Testis (tissue), 3 donors: ENCODE data around the gene COL9A1. TPM values are rescaled to one million over a fixed set of nuclear protein-coding genes. Genes with fewer than 3 reads are reported as not detected.

Experiments used
- DNase-seq: peaks from one replicate; pipeline ENCODE4 v3.0.0-alpha.2; 2019
- H3K27ac ChIP-seq, 2 donors: fragments of 200-600 bp; sonication (generic); one replicate each; pipeline ENCODE4 v1.5.1; 2019
- H3K27me3 ChIP-seq: fragments of 200-600 bp; sonication (generic); one replicate; pipeline ENCODE4 v1.5.1; 2019
- H3K36me3 ChIP-seq: fragments of 200-600 bp; sonication (generic); one replicate; pipeline ENCODE4 v1.5.1; 2017; ENCODE audit warnings: low read depth; ENCODE audit errors: missing control alignments
- H3K4me1 ChIP-seq: fragments of 200-600 bp; sonication (generic); one replicate; pipeline ENCODE4 v1.5.1; 2019
- H3K4me3 ChIP-seq, 2 donors: fragments of 200-600 bp; sonication (generic); one replicate each; pipeline ENCODE4 v1.5.1; 2017 to 2019
- H3K9me3 ChIP-seq: fragments of 200-600 bp; sonication (generic); one replicate; pipeline ENCODE4 v1.5.1; 2017
- POLR2A ChIP-seq: fragments of 450-650 bp; IDR thresholded peaks from one replicate; pipeline ENCODE4 v1.6.1; 2017; ENCODE audit warnings: antibody characterized with exemption, mild to moderate bottlenecking, moderate library complexity
- WGBS, 2 donors: methylation state at CpG; one replicate each; pipeline ENCODE4 v1.1.5; 2018; 5-methylcytosine and 5-hydroxymethylcytosine counted together
- intact Hi-C: fragments of 100-400 bp; cut with DNase I; formaldehyde crosslinking; loops from one replicate; pipeline ENCODE4 v1.15.1; 2023; ENCODE audit warnings: low total_unique reads
- polyA plus RNA-seq: library from polyadenylated mRNA; stranded (reverse); fragments of 350-450 nt; fragmentation: Illumina TruSeq; extraction: RNeasy Lipid Tissue Mini Kit (QIAGEN cat#74804); gene quantifications from one replicate; pipeline ENCODE4 v1.2.3, GENCODE V29; 2014; ENCODE audit warnings: low read depth, low replicate concordance; ENCODE audit not compliant: insufficient read depth
- total RNA-seq, 2 donors: library from RNA; depleted of rRNA; stranded (reverse); fragments of >200 nt; gene quantifications; one replicate each; pipeline ENCODE4 v1.2.3, GENCODE V29; 2016
- TF ChIP-seq, protein P1 (sequence below), 3 experiments: fragments of 450-650 bp in 2 of 3; fragments of 200-600 bp in 1 of 3; sonication (generic) in 1 of 3; IDR thresholded peaks; one replicate each; pipeline ENCODE4 v1.5.1; 2016 to 2019; ENCODE audit warnings: antibody characterized with exemption in 3 of 3, mild to moderate bottlenecking in 2 of 3, moderate library complexity in 1 of 3

COL9A1 gene
- total and polyA plus RNA-seq, 3 donors from 2014 or later, result 1.5 to 8.1 (median 1.8) TPM

DNA sequence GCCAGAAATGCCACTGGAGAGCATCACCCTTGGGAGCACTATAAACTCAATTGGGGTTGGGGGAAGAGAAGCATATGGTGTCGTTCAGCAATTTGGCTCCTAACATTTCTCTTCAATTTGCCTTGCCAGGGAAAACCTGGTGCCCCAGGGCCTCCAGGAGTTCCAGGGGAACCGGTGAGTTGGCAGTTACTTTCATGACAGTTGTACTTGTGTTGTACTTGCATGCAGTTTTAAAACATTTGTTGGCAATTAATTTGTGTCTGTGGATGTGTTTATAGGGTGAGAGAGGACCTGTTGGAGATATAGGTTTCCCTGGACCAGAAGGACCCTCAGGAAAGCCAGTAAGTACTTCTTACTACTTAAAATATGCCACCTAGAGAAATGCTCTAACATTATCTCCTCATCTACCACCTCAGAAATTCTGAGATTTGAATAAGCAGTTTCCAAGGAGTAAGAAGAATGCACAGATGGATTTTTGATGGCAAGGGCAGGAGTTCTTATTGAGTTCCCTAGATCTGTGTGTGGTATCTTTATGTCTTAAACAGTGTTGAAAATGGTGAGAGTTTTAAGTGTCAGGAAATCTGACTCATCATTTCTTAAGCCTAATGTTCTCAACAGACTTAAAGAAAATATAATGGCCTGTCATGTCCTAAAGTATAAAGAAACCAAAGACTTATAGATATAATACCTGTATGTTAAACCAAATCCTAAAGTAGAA is 122.5 kb downstream of the COL9A1 start:
- no peaks in the 10 kb centered on the region for H3K9me3 ChIP-seq
- H3K4me3 ChIP-seq, result no peak overlapping the region
- no peaks in the 10 kb centered on the region for H3K27me3 ChIP-seq
- 88 to 91% methylated on average over 2 of the region's 2 CpGs for WGBS, 2 donors
- H3K36me3 ChIP-seq, result no peaks in the 10 kb centered on the region
- intact Hi-C loops, result no loop called here
- H3K27ac ChIP-seq, result no peak overlapping the region
- no peak for DNase-seq
- TF ChIP-seq, protein P1, sequence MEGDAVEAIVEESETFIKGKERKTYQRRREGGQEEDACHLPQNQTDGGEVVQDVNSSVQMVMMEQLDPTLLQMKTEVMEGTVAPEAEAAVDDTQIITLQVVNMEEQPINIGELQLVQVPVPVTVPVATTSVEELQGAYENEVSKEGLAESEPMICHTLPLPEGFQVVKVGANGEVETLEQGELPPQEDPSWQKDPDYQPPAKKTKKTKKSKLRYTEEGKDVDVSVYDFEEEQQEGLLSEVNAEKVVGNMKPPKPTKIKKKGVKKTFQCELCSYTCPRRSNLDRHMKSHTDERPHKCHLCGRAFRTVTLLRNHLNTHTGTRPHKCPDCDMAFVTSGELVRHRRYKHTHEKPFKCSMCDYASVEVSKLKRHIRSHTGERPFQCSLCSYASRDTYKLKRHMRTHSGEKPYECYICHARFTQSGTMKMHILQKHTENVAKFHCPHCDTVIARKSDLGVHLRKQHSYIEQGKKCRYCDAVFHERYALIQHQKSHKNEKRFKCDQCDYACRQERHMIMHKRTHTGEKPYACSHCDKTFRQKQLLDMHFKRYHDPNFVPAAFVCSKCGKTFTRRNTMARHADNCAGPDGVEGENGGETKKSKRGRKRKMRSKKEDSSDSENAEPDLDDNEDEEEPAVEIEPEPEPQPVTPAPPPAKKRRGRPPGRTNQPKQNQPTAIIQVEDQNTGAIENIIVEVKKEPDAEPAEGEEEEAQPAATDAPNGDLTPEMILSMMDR (IDR thresholded peaks at IDR 0.05), result no peak
- TF ChIP-seq POLR2A, result no peak
- no peaks in the 10 kb centered on the region for H3K4me1 ChIP-seq

DNA sequence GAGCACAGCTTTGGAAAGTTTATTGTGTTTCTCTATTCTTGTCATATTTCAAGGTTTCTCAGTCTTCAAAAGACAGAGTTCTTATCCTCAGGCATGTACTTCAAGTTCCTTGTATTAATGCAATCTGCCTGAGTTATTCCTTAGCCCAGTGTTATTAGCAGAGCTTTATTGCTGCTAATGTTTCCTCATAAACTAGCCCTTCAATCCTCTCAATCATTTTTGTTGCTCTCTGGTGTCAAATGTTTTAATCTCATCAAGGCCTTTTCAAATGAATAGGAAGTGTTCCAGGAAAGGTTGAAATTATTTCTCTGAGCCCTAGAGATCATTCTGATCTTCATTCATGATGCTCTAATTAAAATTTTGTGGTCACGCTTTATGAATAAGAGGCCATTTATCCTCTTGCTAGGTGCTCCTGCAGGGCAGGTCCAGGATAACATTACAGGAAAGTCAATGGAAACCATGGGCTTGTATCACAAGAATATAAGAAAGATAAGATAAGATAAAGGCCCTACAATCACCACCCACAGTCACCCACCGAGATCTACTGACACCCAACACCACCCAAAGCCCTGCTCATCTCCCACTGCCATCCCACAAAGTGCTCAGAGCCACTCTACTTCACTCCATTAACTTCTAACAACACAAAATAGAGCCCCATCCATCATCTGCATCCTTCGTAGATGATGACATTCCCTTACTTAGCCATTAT is 125.9 kb downstream of the COL9A1 start:
- no peak for DNase-seq
- TF ChIP-seq POLR2A, result no peak
- TF ChIP-seq, protein P1 (IDR thresholded peaks at IDR 0.05), result no peak
- 82 to 89% methylated on average over 3 of the region's 3 CpGs for WGBS, 2 donors

DNA sequence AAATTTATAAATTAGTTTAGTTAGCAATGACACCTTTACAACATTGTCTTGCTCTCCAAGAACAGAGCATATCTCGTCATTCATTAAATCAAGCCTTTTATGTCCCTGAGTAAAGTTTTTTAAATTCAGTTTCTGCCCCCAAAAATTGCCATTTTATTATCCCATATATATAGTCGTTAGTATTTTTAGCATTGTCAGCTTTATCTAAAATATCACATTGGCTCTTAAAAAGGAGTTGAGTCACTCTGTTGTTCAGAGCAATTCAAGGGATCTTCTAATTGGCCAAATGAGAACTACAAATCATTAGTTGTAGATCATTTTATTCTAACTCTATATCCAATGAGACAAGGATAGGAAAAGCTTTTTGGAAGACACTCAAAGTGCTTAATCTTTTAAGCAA is 127.1 kb downstream of the COL9A1 start:
- Histone ChIP-seq H3K9me3 (no peaks in the 10 kb centered on the region), H3K4me1 (no peaks in the 10 kb centered on the region)
- WGBS, 2 donors, result 56 to 58% methylated on average over 2 of the region's 2 CpGs

More for the DNA sequence above, 125.9 kb downstream of the COL9A1 start:
- no peaks in the 10 kb centered on the region for H3K36me3 ChIP-seq
- H3K4me1 ChIP-seq, result no peaks in the 10 kb centered on the region
- no peaks in the 10 kb centered on the region for H3K27me3 ChIP-seq
- no peak overlapping the region for H3K27ac ChIP-seq
- intact Hi-C loops, result no loop called here
- H3K9me3 ChIP-seq, result no peaks in the 10 kb centered on the region
- no peak overlapping the region for H3K4me3 ChIP-seq

DNA sequence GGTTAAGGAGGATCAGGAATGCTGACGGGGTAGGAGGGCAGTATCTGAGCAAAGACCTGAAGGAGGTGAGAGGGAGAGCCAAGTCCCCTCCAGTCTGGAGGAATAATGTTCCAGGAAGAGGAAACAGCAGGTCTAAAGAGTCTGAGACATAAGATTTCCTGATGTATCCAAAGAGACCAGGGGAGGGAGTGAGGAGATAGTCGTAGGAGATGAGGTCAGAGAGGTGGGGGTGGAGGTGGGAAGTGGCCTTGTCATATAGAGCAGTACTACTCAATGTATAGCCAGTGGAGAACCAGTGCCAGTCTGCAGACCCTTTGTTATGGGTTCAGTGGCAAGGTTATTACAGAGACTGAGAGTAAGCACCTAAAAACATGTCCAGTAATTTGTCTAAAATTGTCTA is 130.6 kb downstream of the COL9A1 start:
- TF ChIP-seq, protein P1 (IDR thresholded peaks at IDR 0.05), result no peak
- TF ChIP-seq POLR2A, result no peak
- 54 to 62% methylated on average over 2 of the region's 2 CpGs for WGBS, 2 donors
- intact Hi-C loops, result no loop called here
- Histone ChIP-seq H3K9me3 (no peaks in the 10 kb centered on the region), H3K4me3 (no peak overlapping the region), H3K27ac (no peak overlapping the region), H3K4me1 (no peaks in the 10 kb centered on the region), H3K36me3 (no peaks in the 10 kb centered on the region), H3K27me3 (no peaks in the 10 kb centered on the region)
- no peak for DNase-seq

More for the DNA sequence above, 127.1 kb downstream of the COL9A1 start:
- TF ChIP-seq, protein P1 (IDR thresholded peaks at IDR 0.05), result no peak
- no peak for TF ChIP-seq POLR2A
- intact Hi-C loops, result no loop called here
- no peak overlapping the region for H3K27ac ChIP-seq
- H3K27me3 ChIP-seq, result no peaks in the 10 kb centered on the region
- H3K4me3 ChIP-seq, result no peak overlapping the region
- H3K36me3 ChIP-seq, result no peaks in the 10 kb centered on the region
- no peak for DNase-seq
